ENCODE data around the gene SLC45A3.

The SLC45A3 gene

GRCh38 chr1:205631768-205632668, 48.3 kb downstream of the SLC45A3 start, which contains the start of gene ELK4:
Gene ELK4, minus strand, starts transcription at chr1:205632011. Its CDS starts 8,129 bp downstream, at chr1:205623882.
- DNase-seq: peak; percentile 100

GRCh38 chr1:205631010-205631767, 49.1 kb downstream of the SLC45A3 start:
- DNase-seq: peak; percentile 73 to 86

GRCh38 chr1:205630651-205631009, 49.7 kb downstream of the SLC45A3 start:
- DNase-seq: no peak

GRCh38 chr1:205630241-205630640, 50.1 kb downstream of the SLC45A3 start:
- no peak for DNase-seq

GRCh38 chr1:205629751-205630150, 50.6 kb downstream of the SLC45A3 start:
- DNase-seq: no peak

GRCh38 chr1:205627956-205628355, 52.4 kb downstream of the SLC45A3 start:
- no peak for DNase-seq

- no peak for DNase-seq
Measured at GRCh38 chr1:205626216-205626615, 54.1 kb downstream of the SLC45A3 start.

- DNase-seq: no peak
Measured at GRCh38 chr1:205623646-205624045, 56.7 kb downstream of the SLC45A3 start.

- no peak for DNase-seq
Measured at GRCh38 chr1:205620269-205620668, 60.0 kb downstream of the SLC45A3 start.

- no peak for DNase-seq
Measured at GRCh38 chr1:205619376-205619775, 60.9 kb downstream of the SLC45A3 start.

GRCh38 chr1:205616563-205617293, 63.6 kb downstream of the SLC45A3 start:
- no peak for DNase-seq

- DNase-seq: no peak
Measured at GRCh38 chr1:205615789-205616188, 64.5 kb downstream of the SLC45A3 start.

- no peak for DNase-seq
Measured at GRCh38 chr1:205613854-205614412, 66.4 kb downstream of the SLC45A3 start.

- no peak for DNase-seq
Measured at GRCh38 chr1:205612556-205612955, 67.8 kb downstream of the SLC45A3 start.

- no peak for DNase-seq
Measured at GRCh38 chr1:205612104-205612503, 68.2 kb downstream of the SLC45A3 start.

- DNase-seq: no peak
Measured at GRCh38 chr1:205610901-205611466, 69.3 kb downstream of the SLC45A3 start.

- no peak for DNase-seq
Measured at GRCh38 chr1:205610036-205610435, 70.3 kb downstream of the SLC45A3 start.

All from stimulated activated CD4-positive, alpha-beta T cell treated with anti-CD3 and anti-CD28 coated beads, Interleukin-4, amount 100 ng/mL, for 4 hours (primary cell).